Measurements from ENCODE around the gene WNK2. TPM values are rescaled to one million over a fixed set of nuclear protein-coding genes. Genes with fewer than 3 reads are reported as not detected.

WNK2 gene
- total RNA-seq, 2 experiments from 2014 or later, result 1.7 to 2.8 TPM

DNA sequence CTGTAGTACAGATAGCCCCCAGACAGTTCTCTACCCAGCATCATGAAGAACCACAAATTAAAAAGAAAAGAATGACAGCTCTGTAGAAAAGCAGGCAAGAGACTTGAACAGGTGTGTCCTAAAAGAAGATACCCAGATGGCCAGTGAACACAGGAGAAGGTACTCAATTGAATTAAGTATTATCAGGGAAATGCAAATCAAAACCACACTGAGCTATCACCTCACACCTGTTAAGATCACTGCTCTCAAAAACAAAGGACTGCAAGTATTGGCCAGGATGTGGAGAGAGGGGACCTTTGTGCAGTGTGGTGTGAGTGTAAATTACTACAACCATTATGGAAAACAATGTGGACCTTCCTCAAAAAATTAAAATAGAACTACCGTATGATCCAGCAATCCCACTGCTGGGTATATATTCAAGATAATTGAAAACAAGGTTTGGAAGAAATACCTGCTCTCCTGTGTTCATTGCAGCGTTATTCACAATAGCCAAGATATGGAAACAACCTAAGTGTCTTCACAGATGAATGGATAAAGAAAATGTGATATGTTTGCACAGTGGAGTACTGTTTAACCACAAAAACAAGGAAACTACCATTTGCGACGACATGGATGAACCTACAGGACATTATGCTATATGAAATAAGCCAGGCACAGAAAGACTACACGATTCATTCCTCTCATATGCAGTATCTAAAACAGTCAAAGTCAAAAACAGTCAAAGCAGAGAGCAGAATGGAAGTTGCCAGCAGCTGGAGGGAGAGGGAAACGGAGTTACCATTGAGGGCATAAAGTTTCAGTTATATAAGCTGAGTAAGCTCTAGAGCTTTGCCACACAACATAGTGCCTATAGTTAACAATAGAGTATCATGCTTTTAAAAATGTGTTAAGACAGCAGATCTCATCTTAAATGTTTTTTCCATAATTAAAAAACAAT, 102.6 kb downstream of the WNK2 start:
- no peaks in the 10 kb centered on the region for H3K4me1 Mint-ChIP-seq (ENCODE audit: low read depth)
- ATAC-seq (no peak), DNase-seq (no peak)
- no peaks in the 10 kb centered on the region for H3K9me3 Mint-ChIP-seq
- POLR2A ChIA-PET, result no interaction called here
- H3K27ac Mint-ChIP-seq, result no peak overlapping the region
- no peaks in the 10 kb centered on the region for H3K36me3 Mint-ChIP-seq (ENCODE audit: low read depth)
- TF ChIP-seq, protein P1, sequence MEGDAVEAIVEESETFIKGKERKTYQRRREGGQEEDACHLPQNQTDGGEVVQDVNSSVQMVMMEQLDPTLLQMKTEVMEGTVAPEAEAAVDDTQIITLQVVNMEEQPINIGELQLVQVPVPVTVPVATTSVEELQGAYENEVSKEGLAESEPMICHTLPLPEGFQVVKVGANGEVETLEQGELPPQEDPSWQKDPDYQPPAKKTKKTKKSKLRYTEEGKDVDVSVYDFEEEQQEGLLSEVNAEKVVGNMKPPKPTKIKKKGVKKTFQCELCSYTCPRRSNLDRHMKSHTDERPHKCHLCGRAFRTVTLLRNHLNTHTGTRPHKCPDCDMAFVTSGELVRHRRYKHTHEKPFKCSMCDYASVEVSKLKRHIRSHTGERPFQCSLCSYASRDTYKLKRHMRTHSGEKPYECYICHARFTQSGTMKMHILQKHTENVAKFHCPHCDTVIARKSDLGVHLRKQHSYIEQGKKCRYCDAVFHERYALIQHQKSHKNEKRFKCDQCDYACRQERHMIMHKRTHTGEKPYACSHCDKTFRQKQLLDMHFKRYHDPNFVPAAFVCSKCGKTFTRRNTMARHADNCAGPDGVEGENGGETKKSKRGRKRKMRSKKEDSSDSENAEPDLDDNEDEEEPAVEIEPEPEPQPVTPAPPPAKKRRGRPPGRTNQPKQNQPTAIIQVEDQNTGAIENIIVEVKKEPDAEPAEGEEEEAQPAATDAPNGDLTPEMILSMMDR (IDR thresholded peaks at IDR 0.05), result no peak
- intact Hi-C loops (cut with micrococcal nuclease), result no loop called here
- peaks cover 3% of the 10 kb centered on the region for H3K27me3 Mint-ChIP-seq
- CTCF ChIA-PET, result interaction anchor here (2.7 kb wide), 1 partner anchor 178 kb away, joined by 7 read pairs; no protein-coding TSS in a partner anchor
- H3K4me3 Mint-ChIP-seq, result no peak overlapping the region

DNA sequence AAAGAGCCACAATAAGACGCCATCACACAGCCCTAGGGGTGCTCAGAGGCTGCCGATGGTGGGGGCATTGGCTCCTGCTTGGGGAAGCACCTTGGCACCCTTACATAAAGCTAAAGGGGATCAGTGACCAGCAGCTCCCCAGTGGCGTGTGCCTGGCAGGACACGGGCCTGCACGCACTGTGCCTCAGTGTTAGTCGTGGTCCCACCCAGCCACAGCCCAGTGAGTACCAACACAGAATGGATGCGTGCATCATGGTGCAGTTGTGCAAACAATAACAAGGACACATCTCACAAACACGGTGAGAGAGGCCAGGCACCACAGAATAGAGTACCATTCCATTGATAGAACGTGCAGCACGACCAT, 103.2 kb downstream of the WNK2 start:
- ATAC-seq (no peak), DNase-seq (no peak)
- Mint-ChIP-seq H3K36me3 (ENCODE audit: low read depth) (no peaks in the 10 kb centered on the region), H3K27me3 (peaks cover 3% of the 10 kb centered on the region), H3K27ac (no peak overlapping the region), H3K9me3 (no peaks in the 10 kb centered on the region), H3K4me1 (ENCODE audit: low read depth) (no peaks in the 10 kb centered on the region), H3K4me3 (no peak overlapping the region)
- ChIA-PET CTCF (no interaction called here), POLR2A (no interaction called here)
- intact Hi-C loops (cut with micrococcal nuclease), result no loop called here
- TF ChIP-seq, protein P1 (IDR thresholded peaks at IDR 0.05), result no peak

DNA sequence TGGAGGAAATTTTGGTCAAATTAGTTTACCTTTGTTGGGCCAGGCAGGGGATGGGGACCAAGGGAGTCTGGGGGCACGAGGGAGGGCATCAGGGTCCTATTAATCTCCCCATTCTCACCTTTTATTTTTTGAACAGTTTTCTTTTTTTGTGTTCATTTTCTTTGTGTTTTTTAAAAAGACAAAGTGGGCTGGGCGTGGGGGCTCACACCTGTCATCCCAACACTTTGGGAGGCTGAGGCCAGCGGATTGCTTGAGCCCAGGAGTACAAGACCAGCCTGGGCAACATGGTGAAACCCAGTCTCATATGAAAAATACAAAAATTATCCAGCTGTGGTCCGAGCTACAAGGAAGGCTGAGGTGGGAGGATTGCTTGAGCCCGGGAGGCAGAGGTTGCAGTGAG, 103.7 kb downstream of the WNK2 start:
- CTCF ChIA-PET, result interaction anchor here (0.9 kb wide), 2 partner anchors 10 to 41 kb away, joined by 3 read pairs; no protein-coding TSS in a partner anchor
- intact Hi-C loops (cut with micrococcal nuclease), result no loop called here
- no peaks in the 10 kb centered on the region for H3K36me3 Mint-ChIP-seq (ENCODE audit: low read depth)
- ATAC-seq (no peak), DNase-seq (no peak)
- no peak overlapping the region for H3K4me3 Mint-ChIP-seq
- no peaks in the 10 kb centered on the region for H3K4me1 Mint-ChIP-seq (ENCODE audit: low read depth)
- TF ChIP-seq, protein P1 (IDR thresholded peaks at IDR 0.05), result no peak
- POLR2A ChIA-PET, result interaction anchor here (1.1 kb wide), 1 partner anchor 21 kb away, joined by 6 read pairs; no protein-coding TSS in a partner anchor
- H3K27ac Mint-ChIP-seq, result no peak overlapping the region
- H3K9me3 Mint-ChIP-seq, result no peaks in the 10 kb centered on the region
- peaks cover 3% of the 10 kb centered on the region for H3K27me3 Mint-ChIP-seq

DNA sequence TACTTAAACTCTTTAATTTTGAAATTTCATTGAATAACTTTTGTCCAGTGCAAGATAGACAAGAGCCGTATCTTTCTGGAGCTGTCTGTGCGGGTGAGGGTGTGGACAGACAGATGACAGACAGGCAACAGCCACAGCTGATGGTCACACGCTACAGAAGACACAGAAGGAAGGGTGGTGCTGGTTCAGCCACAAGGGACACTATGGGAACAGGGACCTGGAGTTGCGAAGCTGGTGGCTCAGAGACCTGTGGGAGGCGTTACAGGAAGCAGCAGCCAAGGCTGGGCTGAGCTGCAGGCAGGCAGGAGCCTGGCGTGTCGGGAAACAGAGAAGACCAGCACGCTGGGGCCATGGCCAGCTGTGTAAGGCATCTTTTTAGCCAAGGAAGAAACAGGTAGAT, 104.4 kb downstream of the WNK2 start:
- DNase-seq (no peak), ATAC-seq (no peak)
- Mint-ChIP-seq H3K4me3 (no peak overlapping the region), H3K36me3 (ENCODE audit: low read depth) (no peaks in the 10 kb centered on the region), H3K27ac (no peak overlapping the region), H3K9me3 (no peaks in the 10 kb centered on the region), H3K27me3 (peaks cover 3% of the 10 kb centered on the region), H3K4me1 (ENCODE audit: low read depth) (no peaks in the 10 kb centered on the region)
- intact Hi-C loops (cut with micrococcal nuclease), result no loop called here
- POLR2A ChIA-PET, result interaction anchor here (1.1 kb wide), 1 partner anchor 21 kb away, joined by 6 read pairs; no protein-coding TSS in a partner anchor
- CTCF ChIA-PET, result interaction anchor here (0.9 kb wide), 2 partner anchors 10 to 40 kb away, joined by 3 read pairs; no protein-coding TSS in a partner anchor
- TF ChIP-seq, protein P1 (IDR thresholded peaks at IDR 0.05), result no peak
